Ectodermal cell (in vitro differentiated cells): ENCODE data around the gene KAZN.

Source experiments
- H3K27ac ChIP-seq: 2 replicates; pipeline ENCODE4 v1.7.0; 2013; ENCODE audit warnings: mild to moderate bottlenecking, low read depth, low read length; ENCODE audit not compliant: insufficient read depth, poor library complexity, severe bottlenecking
- H3K27me3 ChIP-seq: 2 replicates; pipeline ENCODE4 v1.7.0; 2013; ENCODE audit warnings: mild to moderate bottlenecking, low read length; ENCODE audit not compliant: insufficient read depth, control insufficient read depth, poor library complexity, severe bottlenecking
- H3K36me3 ChIP-seq: one replicate; pipeline ENCODE4 v1.7.0; 2013; ENCODE audit warnings: low read length; ENCODE audit not compliant: control insufficient read depth, insufficient read depth
- H3K4me1 ChIP-seq: one replicate; pipeline ENCODE4 v1.7.0; 2013; ENCODE audit warnings: low read length; ENCODE audit not compliant: control insufficient read depth, insufficient read depth
- H3K4me3 ChIP-seq: 2 replicates; pipeline ENCODE4 v1.7.0; 2013; ENCODE audit warnings: low read depth, low read length, control low read depth; ENCODE audit not compliant: insufficient read depth
- H3K9me3 ChIP-seq: 2 replicates; pipeline ENCODE4 v1.7.0; 2013; ENCODE audit warnings: mild to moderate bottlenecking, low read length, moderate library complexity; ENCODE audit not compliant: control insufficient read depth
- WGBS, 2 experiments: methylation state at CpG; one replicate each; pipeline ENCODE4 v1.1.7; 2013; ENCODE audit warnings: missing lambda C conversion rate in 2 of 2; 5-methylcytosine and 5-hydroxymethylcytosine counted together

KAZN gene

DNA sequence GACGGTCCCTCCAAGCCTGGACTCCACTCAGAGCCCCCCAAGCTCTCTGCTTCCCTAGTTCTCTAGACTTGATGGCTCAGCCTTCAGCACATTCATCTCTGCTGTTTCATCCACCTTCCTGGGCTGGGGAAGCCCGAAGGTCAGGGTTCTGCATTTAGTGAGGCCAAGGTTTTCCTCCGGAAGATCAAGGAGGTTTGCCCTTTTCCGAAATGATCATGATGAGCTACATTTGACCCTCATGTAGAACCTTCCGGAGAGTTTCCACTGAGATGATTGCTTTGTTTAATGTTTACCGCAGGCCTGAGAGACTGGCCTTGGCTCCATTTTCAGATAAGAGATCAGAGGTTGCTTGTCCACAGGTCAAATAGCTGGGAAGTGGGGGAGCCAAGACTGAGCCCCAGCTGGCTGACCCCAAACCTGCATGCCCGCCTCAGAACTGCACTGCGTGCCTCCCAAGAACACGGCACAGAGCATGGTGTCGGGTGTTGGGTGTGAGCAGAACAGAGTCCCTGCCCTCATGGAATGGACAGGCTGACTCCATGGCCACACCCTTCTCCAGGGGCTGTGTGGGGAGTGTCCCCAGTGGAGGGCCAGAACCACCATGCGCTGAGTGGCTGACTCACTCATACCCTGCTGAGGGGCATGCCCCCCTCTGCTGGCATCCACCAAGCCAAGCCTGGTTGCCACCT, 354.3 kb downstream of the KAZN start:
- no peaks in the 10 kb centered on the region for H3K9me3 ChIP-seq
- no peak overlapping the region for H3K27ac ChIP-seq
- H3K4me3 ChIP-seq = no peak overlapping the region
- no peaks in the 10 kb centered on the region for H3K36me3 ChIP-seq
- WGBS, 2 experiments = 96 to 97% methylated on average over 11 of the region's 11 CpGs
- H3K27me3 ChIP-seq = no peaks in the 10 kb centered on the region
- peaks cover 23% of the 10 kb centered on the region for H3K4me1 ChIP-seq

DNA sequence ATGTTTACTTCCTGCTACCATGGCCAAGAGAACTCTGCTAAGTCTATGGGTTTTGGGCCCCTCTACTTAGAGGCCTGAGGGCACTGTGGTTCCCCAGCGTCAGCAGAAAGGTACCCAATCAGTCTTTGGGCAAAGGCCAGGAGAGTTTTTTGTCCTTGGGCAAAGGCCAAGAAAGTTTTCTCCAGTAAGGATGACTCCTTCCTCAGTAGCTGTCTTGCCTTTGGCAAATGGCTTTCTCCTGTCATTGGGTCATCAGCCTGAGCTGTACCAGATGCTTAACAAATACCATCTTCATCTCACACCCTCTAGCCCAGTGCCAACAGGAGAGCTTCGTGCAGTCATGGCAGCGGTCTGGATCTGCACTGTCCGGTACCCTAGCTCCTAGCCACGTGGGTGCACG, 355.7 kb downstream of the KAZN start:
- 95 to 97% methylated on average over 6 of the region's 6 CpGs for WGBS, 2 experiments
- Histone ChIP-seq H3K27ac (no peak overlapping the region), H3K4me3 (no peak overlapping the region), H3K9me3 (no peaks in the 10 kb centered on the region), H3K27me3 (no peaks in the 10 kb centered on the region), H3K4me1 (peaks cover 26% of the 10 kb centered on the region), H3K36me3 (no peaks in the 10 kb centered on the region)

DNA sequence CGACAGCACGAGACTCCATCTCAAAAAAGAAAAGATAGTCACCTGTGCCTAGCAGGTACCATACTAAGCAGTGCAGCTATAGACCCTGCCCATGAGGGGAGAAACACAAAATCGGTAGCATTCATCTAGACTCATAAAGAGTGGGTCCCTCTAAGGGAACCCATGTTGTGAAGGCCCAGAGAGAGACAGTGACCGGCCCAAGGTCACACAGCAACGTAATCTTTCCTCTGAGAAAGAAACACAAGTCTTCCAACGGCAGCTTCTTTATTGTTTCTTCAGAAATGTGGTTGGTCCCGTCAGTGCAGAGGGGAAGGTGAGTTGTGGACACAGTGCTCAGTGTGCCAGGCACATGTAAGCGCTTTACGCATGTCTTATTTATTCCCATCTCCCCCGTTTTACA, 356.4 kb downstream of the KAZN start:
- Histone ChIP-seq H3K9me3 (no peaks in the 10 kb centered on the region), H3K36me3 (no peaks in the 10 kb centered on the region), H3K27ac (no peak overlapping the region), H3K4me1 (peaks cover 19% of the 10 kb centered on the region), H3K27me3 (no peaks in the 10 kb centered on the region), H3K4me3 (no peak overlapping the region)
- 93 to 96% methylated on average over 10 of the region's 10 CpGs for WGBS, 2 experiments

DNA sequence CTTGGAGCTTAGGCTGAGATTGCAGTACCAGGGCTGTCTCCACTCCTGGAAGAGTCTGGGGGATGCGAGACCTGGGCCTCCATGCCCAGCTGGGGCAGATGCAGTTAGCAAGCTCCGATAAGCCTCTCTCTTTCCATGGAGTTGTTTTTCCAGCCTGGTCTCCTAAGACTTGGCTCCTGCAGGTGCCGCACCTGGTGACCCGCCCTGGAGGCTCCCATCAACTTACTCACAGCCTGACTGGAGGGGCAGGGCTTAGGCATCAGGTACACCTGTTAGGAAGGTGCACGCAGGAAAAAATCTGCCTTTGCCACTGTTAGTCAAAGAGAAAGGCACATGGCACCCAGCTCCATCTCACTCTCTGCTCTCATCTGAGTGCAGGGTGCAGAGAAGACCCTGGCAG, 356.9 kb downstream of the KAZN start:
- WGBS, 2 experiments = 93 to 97% methylated on average over 5 of the region's 5 CpGs
- Histone ChIP-seq H3K27me3 (no peaks in the 10 kb centered on the region), H3K4me3 (no peak overlapping the region), H3K27ac (no peak overlapping the region), H3K4me1 (peaks cover 15% of the 10 kb centered on the region), H3K9me3 (no peaks in the 10 kb centered on the region), H3K36me3 (no peaks in the 10 kb centered on the region)

DNA sequence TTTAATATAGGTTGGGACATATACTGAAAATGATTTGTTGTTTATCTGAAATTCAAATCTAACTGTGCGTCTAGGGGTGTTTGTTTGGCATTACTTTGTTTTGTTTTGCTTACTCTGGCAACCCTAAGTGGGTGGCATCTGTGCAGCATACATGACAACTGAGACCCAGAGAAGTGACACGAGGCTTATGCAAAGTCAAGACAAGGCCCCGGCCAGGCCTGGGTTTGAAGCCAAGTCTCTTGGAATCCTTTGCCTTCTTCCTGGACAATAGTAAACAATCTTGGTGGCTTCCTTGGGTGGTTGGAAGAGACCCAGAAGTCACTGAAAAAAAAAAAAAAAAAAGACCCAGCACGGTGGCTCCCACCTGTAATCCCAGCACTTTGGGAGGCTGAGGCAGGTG, 357.5 kb downstream of the KAZN start:
- Histone ChIP-seq H3K27me3 (no peaks in the 10 kb centered on the region), H3K27ac (no peak overlapping the region), H3K4me3 (no peak overlapping the region), H3K36me3 (no peaks in the 10 kb centered on the region), H3K9me3 (no peaks in the 10 kb centered on the region), H3K4me1 (peaks cover 9% of the 10 kb centered on the region)
- WGBS, 2 experiments = 95 to 96% methylated on average over 4 of the region's 4 CpGs

DNA sequence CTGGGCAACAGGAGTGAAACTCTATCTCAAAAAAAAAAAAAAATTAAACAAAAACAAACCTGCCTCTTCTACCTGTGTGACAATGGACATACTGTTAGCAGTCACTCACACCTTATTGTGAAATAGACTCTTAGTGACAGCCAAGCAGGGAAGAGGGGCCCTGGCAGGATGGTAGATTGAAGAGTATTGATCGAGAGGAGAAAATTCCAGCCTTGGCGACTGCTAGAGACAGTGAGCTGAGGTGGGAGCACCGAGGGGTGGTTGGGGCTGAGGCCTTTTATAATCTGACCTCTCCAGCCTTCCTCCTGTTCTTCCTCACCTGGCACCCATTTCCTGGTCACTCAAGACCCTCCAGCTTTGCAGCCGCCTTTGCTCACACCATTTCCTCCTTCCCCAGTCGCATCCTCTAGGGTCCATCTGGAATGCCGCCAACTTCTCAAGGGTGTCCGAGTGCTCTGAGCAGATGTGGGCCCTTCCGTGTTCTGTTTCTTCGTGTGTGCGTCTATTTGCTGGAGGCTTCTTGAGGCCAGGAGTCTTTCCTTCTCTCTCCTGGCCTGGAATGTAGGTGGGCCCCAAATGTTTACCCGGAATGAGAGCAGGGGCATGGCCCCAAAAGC, 358.2 kb downstream of the KAZN start:
- WGBS, 2 experiments = 92 to 97% methylated on average over 11 of the region's 11 CpGs
- H3K27me3 ChIP-seq = no peaks in the 10 kb centered on the region
- no peak overlapping the region for H3K4me3 ChIP-seq
- H3K36me3 ChIP-seq = no peaks in the 10 kb centered on the region
- H3K4me1 ChIP-seq = peaks cover 8% of the 10 kb centered on the region
- H3K9me3 ChIP-seq = no peaks in the 10 kb centered on the region
- no peak overlapping the region for H3K27ac ChIP-seq

DNA sequence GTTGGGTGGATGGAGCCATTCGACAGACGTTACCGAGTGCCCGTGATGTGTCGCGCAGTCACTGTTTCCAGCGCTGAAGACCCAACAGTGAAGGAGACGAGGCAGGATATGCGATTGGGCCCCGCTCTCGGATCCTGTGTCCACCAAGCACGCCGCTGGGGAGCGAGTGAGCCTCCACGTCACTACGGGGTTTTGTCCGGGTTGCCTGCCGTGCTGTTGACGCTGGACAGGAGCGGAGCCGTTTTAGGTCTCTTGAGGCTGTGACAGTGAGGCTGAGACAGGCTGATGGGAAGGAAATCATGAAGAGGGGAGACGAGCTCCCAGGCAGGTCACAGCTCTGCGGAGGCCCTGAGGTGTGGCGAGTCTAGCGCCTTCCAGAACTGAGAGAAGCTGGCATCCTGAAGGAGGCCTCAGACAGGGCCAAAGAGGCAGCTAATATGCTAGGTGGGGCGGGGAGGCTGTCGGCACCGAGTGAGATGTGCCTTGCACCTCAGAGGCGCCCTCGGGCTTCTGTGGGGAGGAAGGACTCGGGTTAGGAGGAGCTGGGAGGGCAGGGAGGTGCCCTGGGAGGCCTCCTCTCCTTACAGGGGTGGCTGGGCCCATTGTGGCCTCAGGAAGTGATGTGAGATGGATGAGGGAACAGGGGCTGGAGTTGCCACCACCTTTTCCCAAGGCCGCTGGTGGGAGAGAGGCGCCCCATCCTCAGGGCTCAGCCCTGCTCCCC, 359.1 kb downstream of the KAZN start:
- Histone ChIP-seq H3K36me3 (no peaks in the 10 kb centered on the region), H3K4me3 (no peak overlapping the region), H3K27me3 (no peaks in the 10 kb centered on the region), H3K9me3 (no peaks in the 10 kb centered on the region), H3K4me1 (peaks cover 8% of the 10 kb centered on the region), H3K27ac (no peak overlapping the region)
- WGBS, 2 experiments = 90 to 91% methylated on average over 33 of the region's 33 CpGs

DNA sequence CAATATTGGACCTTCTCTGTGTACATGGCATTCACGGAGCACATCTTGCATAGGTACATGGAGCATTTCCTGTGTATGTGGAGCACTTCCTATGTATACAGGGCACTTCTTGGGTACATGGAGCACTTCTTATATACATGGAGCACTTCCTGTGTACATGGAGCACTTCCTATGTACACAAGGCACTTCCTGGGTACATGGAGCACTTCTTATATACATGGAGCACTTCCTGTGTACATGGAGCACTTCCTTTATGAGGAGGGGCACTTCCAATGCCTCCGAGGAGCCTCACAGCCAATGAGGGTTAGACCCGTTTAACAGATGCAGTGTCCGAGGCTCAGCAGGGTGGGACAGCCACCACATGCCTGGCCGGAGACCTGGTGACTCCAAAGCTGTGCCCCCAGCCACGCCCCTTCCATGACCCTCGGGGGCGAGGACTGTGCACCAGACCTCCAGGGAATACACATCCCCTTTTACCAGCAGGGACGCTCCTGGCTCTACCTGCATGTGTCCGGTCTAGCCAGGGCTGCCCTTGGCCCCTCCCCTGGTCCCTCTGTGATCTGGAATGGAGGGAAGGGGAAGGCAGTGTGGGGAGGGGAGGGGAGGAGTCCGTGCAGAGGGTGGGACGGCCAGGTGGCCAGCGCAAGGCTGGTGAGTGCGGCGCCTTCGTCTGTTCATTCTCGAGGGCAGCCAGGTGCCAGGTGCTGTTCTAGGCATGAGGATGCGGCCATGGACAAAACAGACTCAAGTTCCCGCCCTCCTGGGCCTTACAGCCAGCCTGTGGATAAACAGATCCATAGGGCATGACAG, 360.0 kb downstream of the KAZN start:
- H3K9me3 ChIP-seq = no peaks in the 10 kb centered on the region
- no peaks in the 10 kb centered on the region for H3K27me3 ChIP-seq
- no peaks in the 10 kb centered on the region for H3K36me3 ChIP-seq
- H3K4me1 ChIP-seq = peaks cover 8% of the 10 kb centered on the region
- 87 to 89% methylated on average over 19 of the region's 19 CpGs for WGBS, 2 experiments
- no peak overlapping the region for H3K27ac ChIP-seq
- no peak overlapping the region for H3K4me3 ChIP-seq

DNA sequence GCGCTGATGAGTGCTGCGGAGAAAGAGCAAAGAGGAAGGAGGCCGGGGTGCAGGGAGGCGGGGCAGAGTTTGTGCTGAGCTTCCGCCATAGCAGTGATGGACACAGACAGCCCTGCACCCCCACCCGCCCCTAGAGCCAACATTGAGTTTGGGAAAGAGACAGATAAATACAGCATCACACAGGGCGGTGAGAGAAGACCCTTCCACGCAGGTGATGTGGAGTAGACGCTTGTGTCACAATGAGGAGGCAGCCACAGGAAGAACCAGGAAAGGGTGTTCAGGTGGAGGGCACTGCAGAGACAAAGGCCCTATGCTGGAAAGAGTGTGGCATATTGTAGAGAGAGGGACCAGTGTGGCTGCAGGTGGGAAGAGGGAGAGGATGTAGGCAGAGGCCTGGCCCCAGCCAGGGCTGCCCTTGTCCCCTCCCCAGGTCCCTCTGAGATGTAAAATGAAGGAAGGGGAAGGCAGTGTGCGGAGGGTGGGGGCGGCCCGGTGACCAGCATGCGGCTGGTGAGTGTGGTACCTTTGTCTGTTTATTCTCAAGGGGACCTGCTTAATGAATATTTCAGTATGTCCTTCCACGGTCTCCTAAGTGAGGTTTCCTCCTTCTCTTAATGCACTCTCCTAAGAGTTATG, 360.7 kb downstream of the KAZN start:
- Histone ChIP-seq H3K36me3 (no peaks in the 10 kb centered on the region), H3K4me1 (peaks cover 8% of the 10 kb centered on the region), H3K27me3 (no peaks in the 10 kb centered on the region), H3K4me3 (no peak overlapping the region), H3K9me3 (no peaks in the 10 kb centered on the region), H3K27ac (no peak overlapping the region)
- 91 to 94% methylated on average over 14 of the region's 14 CpGs for WGBS, 2 experiments
